SU-DHL-6 (cell line): ENCODE measurements around the gene SMIM41.

Experiments
- H2AFZ ChIP-seq: fragments of 200-600 bp; sonication (generic); 2 replicates; pipeline ENCODE4 v1.6.1; 2014; ENCODE audit warnings: low read depth, mild to moderate bottlenecking, moderate library complexity, mixed read lengths, antibody characterized with exemption, low read length; ENCODE audit not compliant: severe bottlenecking
- H3F3A ChIP-seq: fragments of 200-600 bp; shearing (Covaris generic); 2 replicates; pipeline ENCODE4 v1.6.0; 2016; ENCODE audit warnings: antibody characterized with exemption, mild to moderate bottlenecking; ENCODE audit not compliant: insufficient read depth
- H3K27ac ChIP-seq: fragments of 200-600 bp; sonication (generic); 2 replicates; pipeline ENCODE4 v1.5.1; 2016; ENCODE audit warnings: low read depth, mild to moderate bottlenecking, low read length, moderate library complexity, mixed read lengths
- H3K27me3 ChIP-seq: fragments of 200-600 bp; sonication (generic), shearing (Covaris generic); 2 replicates; pipeline ENCODE4 v1.6.0; 2014; ENCODE audit warnings: mild to moderate bottlenecking, low read length
- H3K36me3 ChIP-seq: fragments of 200-600 bp; sonication (generic); 2 replicates; pipeline ENCODE4 v1.6.1; 2014; ENCODE audit warnings: mild to moderate bottlenecking, low read length, mixed read lengths
- H3K4me2 ChIP-seq: fragments of 300-600, 200-600 bp; shearing (Covaris generic), sonication (generic); 2 replicates; pipeline ENCODE4 v1.6.0; 2014; ENCODE audit warnings: low read length, low read depth, mild to moderate bottlenecking; ENCODE audit not compliant: poor library complexity, severe bottlenecking
- H3K4me3 ChIP-seq: fragments of 200-600 bp; sonication (generic); 2 replicates; pipeline ENCODE4 v1.5.1; 2014; ENCODE audit warnings: antibody characterized with exemption, low read length, mild to moderate bottlenecking, mixed read lengths; ENCODE audit not compliant: insufficient read depth, poor library complexity, severe bottlenecking
- H3K79me2 ChIP-seq: fragments of 200-600 bp; sonication (generic); 2 replicates; pipeline ENCODE4 v1.6.1; 2014; ENCODE audit warnings: mild to moderate bottlenecking, low read length, moderate library complexity; ENCODE audit not compliant: insufficient read depth
- H3K9ac ChIP-seq: fragments of 200-600 bp; sonication (generic); 2 replicates; pipeline ENCODE4 v1.7.0; 2014; ENCODE audit warnings: mild to moderate bottlenecking, low read length
- H3K9me2 ChIP-seq: fragments of 200-600 bp; sonication (generic); replicated peaks from 2 replicates; pipeline ENCODE4 v1.6.1; 2014; ENCODE audit warnings: low read length; ENCODE audit not compliant: insufficient read depth
- H3K9me3 ChIP-seq: fragments of 200-600 bp; sonication (generic); 2 replicates; pipeline ENCODE4 v1.6.1; 2014; ENCODE audit warnings: low read length, mixed read lengths; ENCODE audit not compliant: insufficient read depth
- H4K20me1 ChIP-seq: fragments of 200-600 bp; sonication (generic); 2 replicates; pipeline ENCODE4 v1.6.1; 2014; ENCODE audit warnings: low read depth, mild to moderate bottlenecking, antibody characterized with exemption, low read length, moderate library complexity, mixed read lengths
- CTCF ChIP-seq: fragments of 200-600 bp; sonication (generic); IDR thresholded peaks from one replicate; pipeline ENCODE4 v1.5.1; 2017; ENCODE audit warnings: antibody characterized with exemption, mild to moderate bottlenecking, low read length, moderate library complexity; ENCODE audit not compliant: insufficient read depth, poor library complexity, severe bottlenecking
- EZH2phosphoT487 ChIP-seq: fragments of 200-600 bp; sonication (generic), shearing (Covaris generic); conservative IDR thresholded peaks from 2 replicates; pipeline ENCODE4 v1.6.1; 2018; ENCODE audit warnings: mild to moderate bottlenecking, antibody characterized with exemption, low read length, moderate library complexity, mixed read lengths

SMIM41 gene

GRCh38 chr12:52033446-52034140, 45.9 kb upstream of the SMIM41 start:
- TF ChIP-seq EZH2phosphoT487 (no peak), CTCF (no peak)
- H3K79me2 ChIP-seq = no peaks in the 10 kb centered on the region
- peak overlapping the region; percentile 30 for H3K9ac ChIP-seq
- H3K4me2 ChIP-seq = peak overlapping the region; percentile 66
- H3K36me3 ChIP-seq = no peaks in the 10 kb centered on the region
- H3K27me3 ChIP-seq = no peaks in the 10 kb centered on the region
- H3K9me2 ChIP-seq = no peaks in the 10 kb centered on the region
- peak overlapping the region; percentile 55 for H2AFZ ChIP-seq
- H3K9me3 ChIP-seq = no peaks in the 10 kb centered on the region
- peak overlapping the region; percentile 40 for H3K4me3 ChIP-seq
- peaks cover 23% of the 10 kb centered on the region for H3F3A ChIP-seq
- no peak overlapping the region for H3K27ac ChIP-seq
- no peaks in the 10 kb centered on the region for H4K20me1 ChIP-seq

GRCh38 chr12:52035190-52035589, 44.3 kb upstream of the SMIM41 start:
- no peak overlapping the region for H3K9ac ChIP-seq

GRCh38 chr12:52035926-52036325, 43.6 kb upstream of the SMIM41 start:
- Histone ChIP-seq H3K27me3 (no peaks in the 10 kb centered on the region), H3K9me2 (no peaks in the 10 kb centered on the region), H4K20me1 (no peaks in the 10 kb centered on the region), H3K4me2 (no peak overlapping the region), H3K27ac (no peak overlapping the region), H3K9me3 (no peaks in the 10 kb centered on the region), H3K4me3 (no peak overlapping the region), H3K36me3 (no peaks in the 10 kb centered on the region), H3F3A (peaks cover 23% of the 10 kb centered on the region), H3K9ac (peak overlapping the region; percentile 34; the same call in 1 of the 2 replicates), H2AFZ (no peak overlapping the region), H3K79me2 (no peaks in the 10 kb centered on the region)
- no peak for TF ChIP-seq CTCF
- TF ChIP-seq EZH2phosphoT487 = no peak

More at GRCh38 chr12:52035190-52035589, 44.3 kb upstream of the SMIM41 start:
- Histone ChIP-seq H3K79me2 (no peaks in the 10 kb centered on the region), H3K4me2 (no peak overlapping the region), H3K27ac (no peak overlapping the region), H3K9me3 (no peaks in the 10 kb centered on the region), H2AFZ (no peak overlapping the region), H3F3A (peaks cover 23% of the 10 kb centered on the region), H3K27me3 (no peaks in the 10 kb centered on the region), H3K9me2 (no peaks in the 10 kb centered on the region), H3K36me3 (no peaks in the 10 kb centered on the region), H4K20me1 (no peaks in the 10 kb centered on the region), H3K4me3 (no peak overlapping the region)
- no peak for TF ChIP-seq EZH2phosphoT487
- TF ChIP-seq CTCF = no peak
